Neuron (in vitro differentiated cells): Measurements from ENCODE around the gene RPS6KA2.

Source experiments
- H2AFZ ChIP-seq: one replicate; pipeline ENCODE4 v1.6.1; 2013; ENCODE audit warnings: low read depth, mild to moderate bottlenecking, inconsistent platforms, low read length, moderate library complexity
- H3K27me3 ChIP-seq: one replicate; pipeline ENCODE4 v1.6.1; 2013; ENCODE audit warnings: low read length; ENCODE audit not compliant: insufficient read depth
- H3K36me3 ChIP-seq: one replicate; pipeline ENCODE4 v1.6.1; 2013; ENCODE audit warnings: low read length; ENCODE audit not compliant: insufficient read depth
- H3K4me1 ChIP-seq: one replicate; pipeline ENCODE4 v1.6.1; 2013; ENCODE audit warnings: low read length; ENCODE audit not compliant: insufficient read depth
- H3K4me3 ChIP-seq: 2 replicates; pipeline ENCODE4 v1.5.1; 2013; ENCODE audit warnings: mild to moderate bottlenecking, low read length, moderate library complexity
- H3K9me3 ChIP-seq: one replicate; pipeline ENCODE4 v1.6.1; 2013; ENCODE audit warnings: low read length

RPS6KA2 gene

GRCh38 chr6:166625356-166625755 is 1.7 kb downstream of the RPS6KA2 start:
- H3K4me3 ChIP-seq = peak overlapping the region; percentile 96
- H3K4me1 ChIP-seq = peaks cover 20% of the 10 kb centered on the region
- peaks cover 4% of the 10 kb centered on the region for H3K36me3 ChIP-seq
- H3K27me3 ChIP-seq = no peaks in the 10 kb centered on the region
- H3K9me3 ChIP-seq = no peaks in the 10 kb centered on the region
- H2AFZ ChIP-seq = no peak overlapping the region

DNA sequence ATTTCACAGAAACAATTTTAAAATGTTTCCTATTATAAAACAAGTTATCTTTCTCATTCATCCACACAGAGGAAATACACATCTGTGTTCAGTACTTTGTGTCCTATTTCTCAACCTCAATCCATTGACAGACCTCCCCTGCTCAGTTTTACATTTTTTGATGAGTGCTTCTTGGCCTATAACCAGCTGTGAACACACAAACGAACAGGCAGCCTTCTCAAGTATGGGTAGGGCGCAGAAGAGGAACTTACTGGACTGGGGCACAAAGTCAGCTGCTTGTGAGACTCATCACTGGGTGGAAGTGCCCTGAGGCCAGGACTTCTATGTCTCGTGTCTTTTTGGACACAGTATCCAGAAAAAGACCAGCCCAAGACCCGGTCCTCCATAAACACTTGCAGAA is 2.8 kb downstream of the RPS6KA2 start:
- Histone ChIP-seq H2AFZ (no peak overlapping the region), H3K27me3 (no peaks in the 10 kb centered on the region), H3K4me1 (peaks cover 20% of the 10 kb centered on the region), H3K9me3 (peaks cover under 1% of the 10 kb centered on the region), H3K36me3 (peaks cover 6% of the 10 kb centered on the region), H3K4me3 (no peak overlapping the region)

DNA sequence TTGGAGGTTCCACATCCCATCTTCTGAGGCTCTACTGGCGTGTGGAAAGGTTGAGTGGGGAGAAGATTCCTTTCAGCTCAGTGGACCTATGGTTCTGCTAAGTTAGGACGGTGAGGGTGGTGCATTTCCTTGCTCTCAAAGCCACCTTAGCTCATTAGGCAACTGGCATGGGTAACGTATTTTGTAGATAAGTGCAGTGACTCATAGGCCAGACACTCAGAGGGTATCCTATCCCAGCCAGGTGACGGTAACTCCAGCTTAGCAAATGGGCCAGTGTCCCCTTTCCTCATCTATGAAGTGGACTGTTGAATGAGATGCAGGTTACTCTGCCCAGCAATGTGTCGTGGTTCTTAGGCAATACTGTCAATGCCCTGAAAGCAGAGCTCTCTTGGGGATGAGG is 3.7 kb downstream of the RPS6KA2 start:
- no peaks in the 10 kb centered on the region for H3K27me3 ChIP-seq
- H3K4me3 ChIP-seq = no peak overlapping the region
- H3K4me1 ChIP-seq = peaks cover 12% of the 10 kb centered on the region
- H3K36me3 ChIP-seq = peaks cover 15% of the 10 kb centered on the region
- no peak overlapping the region for H2AFZ ChIP-seq
- H3K9me3 ChIP-seq = peaks cover 9% of the 10 kb centered on the region

GRCh38 chr6:166621114-166621540 is 5.9 kb downstream of the RPS6KA2 start:
- Histone ChIP-seq H3K27me3 (no peaks in the 10 kb centered on the region), H3K36me3 (peaks cover 25% of the 10 kb centered on the region), H2AFZ (no peak overlapping the region), H3K9me3 (peaks cover 12% of the 10 kb centered on the region), H3K4me3 (no peak overlapping the region), H3K4me1 (peaks cover 9% of the 10 kb centered on the region)

- Histone ChIP-seq H3K4me1 (peaks cover 4% of the 10 kb centered on the region), H2AFZ (no peak overlapping the region), H3K4me3 (no peak overlapping the region), H3K9me3 (peaks cover 14% of the 10 kb centered on the region), H3K36me3 (peaks cover 25% of the 10 kb centered on the region), H3K27me3 (no peaks in the 10 kb centered on the region)
These were observed 6.5 kb downstream of the RPS6KA2 start for GRCh38 chr6:166620478-166621113.

DNA sequence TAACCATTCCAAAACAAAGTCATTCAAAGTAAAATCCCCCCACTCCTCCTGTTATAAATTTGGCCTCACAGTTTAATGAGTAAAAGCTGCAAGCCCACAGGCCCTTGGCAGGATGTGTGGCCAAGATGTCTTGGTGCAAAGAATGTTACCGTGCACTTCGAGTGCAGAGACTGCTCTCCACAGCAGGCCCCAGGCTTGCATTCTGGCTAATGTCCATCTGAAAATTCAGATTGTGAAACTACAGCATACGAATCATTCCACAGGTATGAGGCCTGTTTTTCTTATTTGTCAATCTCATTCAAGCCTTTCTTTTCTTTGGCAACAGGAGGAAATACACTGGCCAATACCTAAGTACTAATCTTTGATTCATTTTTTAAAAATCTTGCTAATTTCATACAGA is 7.1 kb downstream of the RPS6KA2 start:
- Histone ChIP-seq H3K27me3 (no peaks in the 10 kb centered on the region), H3K4me1 (peaks cover 4% of the 10 kb centered on the region), H3K36me3 (peaks cover 25% of the 10 kb centered on the region), H3K4me3 (no peak overlapping the region), H3K9me3 (peaks cover 14% of the 10 kb centered on the region), H2AFZ (no peak overlapping the region)

- Histone ChIP-seq H3K27me3 (no peaks in the 10 kb centered on the region), H3K9me3 (peaks cover 14% of the 10 kb centered on the region), H3K4me3 (no peak overlapping the region), H3K4me1 (peaks cover 4% of the 10 kb centered on the region), H3K36me3 (peaks cover 25% of the 10 kb centered on the region), H2AFZ (no peak overlapping the region)
These were observed 7.9 kb downstream of the RPS6KA2 start for GRCh38 chr6:166618866-166619761.

DNA sequence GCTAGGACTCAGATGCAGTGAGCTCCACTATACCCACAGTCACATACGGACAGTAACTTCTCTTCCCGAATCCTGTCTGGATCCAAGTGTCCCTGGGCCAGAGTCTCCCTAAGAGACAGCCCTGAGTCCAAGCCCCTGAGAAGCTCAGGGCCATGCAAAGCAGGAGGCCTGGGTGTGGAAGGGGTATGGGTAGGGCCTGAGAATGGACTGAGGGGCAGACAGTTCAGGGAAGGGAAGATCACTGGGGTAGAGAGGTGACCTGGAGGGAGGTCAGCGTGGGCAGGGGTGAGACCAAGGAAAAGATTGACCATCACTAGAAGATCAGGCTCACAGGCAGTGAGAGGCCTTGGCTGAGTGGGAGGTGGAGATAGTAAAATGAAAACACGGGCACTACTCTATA is 8.8 kb downstream of the RPS6KA2 start:
- Histone ChIP-seq H3K36me3 (peaks cover 25% of the 10 kb centered on the region), H2AFZ (no peak overlapping the region), H3K4me1 (peaks cover 4% of the 10 kb centered on the region), H3K9me3 (peaks cover 14% of the 10 kb centered on the region), H3K27me3 (no peaks in the 10 kb centered on the region), H3K4me3 (no peak overlapping the region)

- H3K9me3 ChIP-seq = peaks cover 14% of the 10 kb centered on the region
- no peak overlapping the region for H2AFZ ChIP-seq
- H3K36me3 ChIP-seq = peaks cover 25% of the 10 kb centered on the region
- peaks cover 4% of the 10 kb centered on the region for H3K4me1 ChIP-seq
- H3K4me3 ChIP-seq = no peak overlapping the region
- no peaks in the 10 kb centered on the region for H3K27me3 ChIP-seq
These were observed 9.7 kb downstream of the RPS6KA2 start for GRCh38 chr6:166617359-166617758.

- H2AFZ ChIP-seq = no peak overlapping the region
- H3K9me3 ChIP-seq = peaks cover 14% of the 10 kb centered on the region
- H3K27me3 ChIP-seq = no peaks in the 10 kb centered on the region
- H3K36me3 ChIP-seq = peaks cover 25% of the 10 kb centered on the region
- peaks cover 4% of the 10 kb centered on the region for H3K4me1 ChIP-seq
- H3K4me3 ChIP-seq = no peak overlapping the region
These were observed 10.5 kb downstream of the RPS6KA2 start for GRCh38 chr6:166616261-166617238.

- H3K36me3 ChIP-seq = peaks cover 21% of the 10 kb centered on the region
- H3K27me3 ChIP-seq = no peaks in the 10 kb centered on the region
- H3K9me3 ChIP-seq = peaks cover 14% of the 10 kb centered on the region
- H3K4me3 ChIP-seq = no peak overlapping the region
- no peak overlapping the region for H2AFZ ChIP-seq
- H3K4me1 ChIP-seq = peaks cover 4% of the 10 kb centered on the region
These were observed 11.8 kb downstream of the RPS6KA2 start for GRCh38 chr6:166615059-166615770.

DNA sequence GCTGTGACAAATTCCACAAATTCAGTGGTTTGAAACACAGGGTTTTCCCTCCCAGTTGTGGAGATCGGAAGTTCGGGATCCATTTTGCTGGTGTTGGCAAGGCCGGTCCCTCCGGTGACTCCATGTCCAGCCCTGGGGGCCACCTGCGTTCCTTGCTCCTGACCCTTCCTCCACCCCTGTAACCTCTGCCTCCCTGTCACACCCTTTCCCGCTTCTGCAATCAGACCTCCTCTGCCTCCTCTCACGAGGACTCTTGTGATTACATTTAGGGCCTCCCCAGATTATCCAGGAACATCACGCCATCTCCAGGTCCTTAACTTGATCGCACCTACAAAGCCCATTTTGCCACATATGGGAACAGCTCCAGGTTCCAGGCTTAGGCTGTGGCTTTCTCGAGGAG is 12.5 kb downstream of the RPS6KA2 start:
- H2AFZ ChIP-seq = no peak overlapping the region
- no peaks in the 10 kb centered on the region for H3K27me3 ChIP-seq
- H3K9me3 ChIP-seq = peaks cover 14% of the 10 kb centered on the region
- H3K4me3 ChIP-seq = no peak overlapping the region
- H3K4me1 ChIP-seq = peaks cover 4% of the 10 kb centered on the region
- peaks cover 21% of the 10 kb centered on the region for H3K36me3 ChIP-seq
